AG04450 (cell line): Measurements from ENCODE around the gene TERB1. TPM values are rescaled to one million over a fixed set of nuclear protein-coding genes. Genes with fewer than 3 reads are reported as not detected.

ENCODE experiments used
- CTCF ChIA-PET: fragments of 300-600, 350-600 bp; formaldehyde crosslinking; extraction: SDS; loops from one replicate; lab custom pipeline; 2022; ENCODE audit warnings: antibody characterized with exemption, inconsistent platforms; lab: Charles Lee
- POLR2A ChIA-PET: fragments of 350-600 bp; formaldehyde crosslinking; extraction: SDS; loops from one replicate; lab custom pipeline; 2021; ENCODE audit warnings: antibody characterized with exemption, inconsistent platforms; lab: Yijun Ruan, JAX
- DNase-seq: peaks from one replicate; pipeline ENCODE4 v3.0.0-alpha.2; 2011; ENCODE audit warnings: low read depth, low spot score
- H3K27ac ChIP-seq: one replicate; pipeline ENCODE4 v1.5.1; 2012; ENCODE audit warnings: low read depth, low read length, control low read depth
- H3K27me3 ChIP-seq: one replicate; pipeline ENCODE4 v1.6.0; 2012; ENCODE audit warnings: low read length; ENCODE audit not compliant: control insufficient read depth, insufficient read depth
- H3K4me3 ChIP-seq: 2 replicates; pipeline ENCODE4 v1.5.1; 2011; ENCODE audit warnings: mild to moderate bottlenecking, low read depth, low read length, control low read depth
- H3K9me3 ChIP-seq: 2 replicates; pipeline ENCODE4 v1.5.1; 2012; ENCODE audit warnings: low read length; ENCODE audit not compliant: control insufficient read depth, insufficient read depth
- CTCF ChIP-seq: IDR thresholded peaks from 2 replicates; pipeline ENCODE4 v1.5.1; 2011; ENCODE audit warnings: low read depth, low read length, control low read depth, inconsistent platforms
- polyA plus RNA-seq: library from polyadenylated mRNA; depleted of rRNA; stranded (reverse); fragments of >200 nt; gene quantifications from 2 replicates; pipeline ENCODE4 v1.2.3, GENCODE V29; 2011

Gene TERB1
- polyA plus RNA-seq, 1 experiment = not detected

GRCh38 chr16:66848172-66848571 is 46.8 kb upstream of the TERB1 start:
- POLR2A ChIA-PET = no interaction called here
- TF ChIP-seq CTCF = no peak
- H3K27ac ChIP-seq = no peak overlapping the region
- H3K9me3 ChIP-seq = no peaks in the 10 kb centered on the region
- H3K27me3 ChIP-seq = peaks cover 62% of the 10 kb centered on the region
- no peak for DNase-seq
- no peak overlapping the region for H3K4me3 ChIP-seq
- CTCF ChIA-PET = interaction anchor here (0.6 to 11.7 kb wide), 3 partner anchors 17 to 315 kb away, joined by 3 to 97 read pairs (median 3); partner anchors contain the start of gene NAE1

GRCh38 chr16:66847533-66848067 is 46.2 kb upstream of the TERB1 start:
- DNase-seq = no peak
- TF ChIP-seq CTCF = no peak
- H3K4me3 ChIP-seq = no peak overlapping the region
- no peaks in the 10 kb centered on the region for H3K9me3 ChIP-seq
- peaks cover 67% of the 10 kb centered on the region for H3K27me3 ChIP-seq
- no peak overlapping the region for H3K27ac ChIP-seq
- ChIA-PET CTCF (interaction anchor here (0.9 to 11.7 kb wide), 3 partner anchors 16 to 25 kb away, joined by 3 to 97 read pairs (median 24); partner anchors contain the start of gene NAE1), POLR2A (no interaction called here)

- TF ChIP-seq CTCF = no peak
- POLR2A ChIA-PET = no interaction called here
- H3K9me3 ChIP-seq = no peaks in the 10 kb centered on the region
- no peak overlapping the region for H3K4me3 ChIP-seq
- H3K27me3 ChIP-seq = peaks cover 68% of the 10 kb centered on the region
- CTCF ChIA-PET = interaction anchor here (4.8 to 11.7 kb wide), 2 partner anchors 16 to 21 kb away, joined by 24 to 97 read pairs; partner anchors contain the start of gene NAE1
- DNase-seq = no peak
- H3K27ac ChIP-seq = no peak overlapping the region
Observed at GRCh38 chr16:66846831-66847230, 45.4 kb upstream of the TERB1 start.

- no peak for TF ChIP-seq CTCF
- ChIA-PET CTCF (interaction anchor here (4.8 to 11.7 kb wide), 2 partner anchors 15 to 22 kb away, joined by 24 to 97 read pairs; partner anchors contain the start of gene NAE1), POLR2A (no interaction called here)
- Histone ChIP-seq H3K4me3 (no peak overlapping the region), H3K27ac (no peak overlapping the region), H3K27me3 (peaks cover 71% of the 10 kb centered on the region), H3K9me3 (no peaks in the 10 kb centered on the region)
- no peak for DNase-seq
Observed at GRCh38 chr16:66846266-66846665, 44.9 kb upstream of the TERB1 start.

- Histone ChIP-seq H3K27ac (no peak overlapping the region), H3K27me3 (peaks cover 72% of the 10 kb centered on the region), H3K9me3 (no peaks in the 10 kb centered on the region), H3K4me3 (no peak overlapping the region)
- DNase-seq = no peak
- ChIA-PET POLR2A (no interaction called here), CTCF (interaction anchor here (4.8 to 11.7 kb wide), 2 partner anchors 15 to 22 kb away, joined by 24 to 97 read pairs; partner anchors contain the start of gene NAE1)
- TF ChIP-seq CTCF = no peak
Observed at GRCh38 chr16:66845791-66846221, 44.4 kb upstream of the TERB1 start.
